PC-3 (cell line): ENCODE results near the gene AKR1C8.

ENCODE experiments used
- CTCF ChIP-seq: fragments of 300-600 bp; sonication (generic); conservative IDR thresholded peaks from 2 replicates; pipeline ENCODE4 v1.5.1; 2017; ENCODE audit warnings: antibody characterized with exemption, low read depth, mild to moderate bottlenecking, low read length
- EZH2 ChIP-seq: fragments of 300-600 bp; sonication (generic); IDR thresholded peaks from one replicate; pipeline ENCODE4 v1.6.1; 2017; ENCODE audit warnings: antibody characterized with exemption, mild to moderate bottlenecking, low read length; ENCODE audit not compliant: unreplicated experiment
- EZH2phosphoT487 ChIP-seq: fragments of 300-600 bp; sonication (generic); IDR thresholded peaks from 2 replicates; pipeline ENCODE4 v1.6.1; 2018; ENCODE audit warnings: mild to moderate bottlenecking, antibody characterized with exemption, low read length, borderline replicate concordance

- TF ChIP-seq CTCF (no peak), EZH2 (no peak), EZH2phosphoT487 (no peak)
These were observed 36.3 kb downstream of the AKR1C8 start for GRCh38 chr10:5148678-5149032.
